HepG2 (cell line): ENCODE measurements around the gene EPN3. TPM values are rescaled to one million over a fixed set of nuclear protein-coding genes. Genes with fewer than 3 reads are reported as not detected.

Experiments used
- ATAC-seq: fragments of 200-7000 bp; cut with Tn5 transposase; 3 replicates; pipeline ENCODE4 v1.9.1; 2020; ENCODE audit warnings: mild to moderate bottlenecking, moderate library complexity
- BruUV-seq: library from RNA; stranded (reverse); fragments of 400-500 nt; replicated peaks from 2 replicates; lab custom pipeline; 2021; lab: Mats Ljungman, UMichigan
- CTCF ChIA-PET: fragments of 300-600 bp; formaldehyde crosslinking; extraction: SDS; loops from one replicate; lab custom pipeline; 2021; ENCODE audit warnings: low total read pairs, inconsistent platforms, low intra/inter-chr PET ratio; lab: Yijun Ruan, JAX
- POLR2A ChIA-PET: fragments of 350-600 bp; sonication (Branson Sonifier 250); formaldehyde crosslinking; loops from one replicate; lab custom pipeline; 2020; ENCODE audit warnings: antibody characterized with exemption, inconsistent platforms; lab: Yijun Ruan, JAX
- DNase-seq: peaks from one replicate; pipeline ENCODE4 v3.0.0-alpha.2; 2015; ENCODE audit warnings: low spot score
- FAIRE-seq: peaks from 3 replicates; lab custom pipeline; 2011; peaks lifted over from hg19 to GRCh38; lab: Jason Lieb, UNC
- H2AFZ ChIP-seq: one replicate; pipeline ENCODE4 v1.6.1; 2011; ENCODE audit warnings: low read length, inconsistent platforms
- H3K27ac ChIP-seq: fragments of 300-600 bp; 3 replicates; pipeline ENCODE4 v1.8.0; 2011; ENCODE audit warnings: mixed run types, mild to moderate bottlenecking, mixed read lengths, low read length, inconsistent platforms; ENCODE audit not compliant: insufficient read depth; ENCODE audit errors: extremely low read length
- H3K27me3 ChIP-seq, 2 experiments: fragments of 200-600 bp in 1 of 2; 2 replicates in 1 of 2; 3 replicates in 1 of 2; pipeline versions ENCODE4 v1.6.0 to v1.8.0; 2011; ENCODE audit warnings: low read length in 2 of 2, mild to moderate bottlenecking in 2 of 2, moderate library complexity in 2 of 2, inconsistent platforms in 1 of 2; ENCODE audit not compliant: insufficient read depth in 2 of 2, control insufficient read depth in 1 of 2
- H3K36me3 ChIP-seq, 2 experiments: fragments of 200-600 bp in 1 of 2; replicated peaks in 1 of 2; 2 replicates in 1 of 2; 3 replicates in 1 of 2; pipeline versions ENCODE4 v1.5.1 to v1.8.0; 2011; ENCODE audit warnings: low read length in 2 of 2, inconsistent platforms in 1 of 2; ENCODE audit not compliant: insufficient read depth in 2 of 2, control insufficient read depth in 1 of 2
- H3K4me1 ChIP-seq: 2 replicates; pipeline ENCODE4 v1.5.1; 2012; ENCODE audit warnings: low read length, inconsistent platforms; ENCODE audit not compliant: insufficient read depth
- H3K4me2 ChIP-seq: 2 replicates; pipeline ENCODE4 v1.6.0; 2011; ENCODE audit warnings: low read depth, low read length, inconsistent platforms
- H3K4me3 ChIP-seq, 3 experiments: fragments of 200-600 bp in 1 of 3; sonication (generic), shearing (Covaris generic) in 1 of 3; replicated peaks in 1 of 3; 2 replicates each; pipeline ENCODE4 v1.5.1; 2011 to 2016; ENCODE audit warnings: low read length in 3 of 3, inconsistent platforms in 2 of 3, low read depth in 2 of 3, mild to moderate bottlenecking in 2 of 3, control low read depth in 1 of 3, mixed read lengths in 1 of 3; ENCODE audit not compliant: insufficient read depth in 1 of 3
- H3K79me2 ChIP-seq: one replicate; pipeline ENCODE4 v1.6.1; 2011; ENCODE audit warnings: low read length, inconsistent platforms; ENCODE audit not compliant: insufficient read depth
- H3K9ac ChIP-seq: 2 replicates; pipeline ENCODE4 v1.6.0; 2011; ENCODE audit warnings: mild to moderate bottlenecking, low read depth, low read length, inconsistent platforms; ENCODE audit not compliant: insufficient read depth
- H3K9me3 ChIP-seq: 2 replicates; pipeline ENCODE4 v1.5.1; 2012; ENCODE audit warnings: mild to moderate bottlenecking, low read length
- H4K20me1 ChIP-seq: 2 replicates; pipeline ENCODE4 v1.6.0; 2011; ENCODE audit warnings: inconsistent platforms, mild to moderate bottlenecking, low read length, moderate library complexity; ENCODE audit not compliant: insufficient read depth
- BHLHE40 ChIP-seq: IDR thresholded peaks from 2 replicates; pipeline ENCODE4 v1.6.1; 2011; ENCODE audit warnings: low read length, improper control_type of control experiment
- CBFB ChIP-seq: sonication (generic); formaldehyde crosslinking; IDR thresholded peaks from 2 replicates; pipeline ENCODE4 v1.4.0; 2020; ENCODE audit warnings: missing genetic modification reagents
- CCAR2 ChIP-seq: fragments of 200-400 bp; formaldehyde crosslinking; optimal IDR thresholded peaks from 2 replicates; pipeline ENCODE3; 2018; ENCODE audit warnings: low read depth, mild to moderate bottlenecking, low read length, moderate library complexity
- DMAP1 ChIP-seq: IDR thresholded peaks from 2 replicates; pipeline ENCODE4 v1.6.1; 2016
- FOXA3 ChIP-seq: IDR thresholded peaks from 2 replicates; pipeline ENCODE4 v1.6.1; 2016; ENCODE audit warnings: missing genetic modification reagents, missing compliant biosample characterization
- JUNB ChIP-seq: sonication (generic); formaldehyde crosslinking; IDR thresholded peaks from 2 replicates; pipeline ENCODE4 v1.8.0; 2022; ENCODE audit warnings: missing genetic modification reagents, mild to moderate bottlenecking, borderline replicate concordance
- POLR2AphosphoS2 ChIP-seq: IDR thresholded peaks from 2 replicates; pipeline ENCODE4 v1.6.1; 2011; ENCODE audit warnings: low read depth, low read length, improper control_type of control experiment
- POLR2G ChIP-seq: fragments of 200-400 bp; formaldehyde crosslinking; IDR thresholded peaks from 2 replicates; pipeline ENCODE4 v1.6.1; 2018; ENCODE audit warnings: mild to moderate bottlenecking, low read depth, low read length, moderate library complexity
- SYNCRIP ChIP-seq: fragments of 200-400 bp; formaldehyde crosslinking; IDR thresholded peaks from 2 replicates; pipeline ENCODE4 v1.6.1; 2018; ENCODE audit warnings: mild to moderate bottlenecking, low read depth, low read length; ENCODE audit not compliant: insufficient read depth
- TEAD3 ChIP-seq: optimal IDR thresholded peaks from 2 replicates; pipeline ENCODE3; 2016; ENCODE audit warnings: borderline replicate concordance
- THAP8 ChIP-seq: sonication (generic); formaldehyde crosslinking; IDR thresholded peaks from 2 replicates; pipeline ENCODE4 v1.5.1; 2020; ENCODE audit warnings: missing genetic modification reagents, mild to moderate bottlenecking, borderline replicate concordance
- TRIM22 ChIP-seq: fragments of 450-650 bp; IDR thresholded peaks from 2 replicates; pipeline ENCODE4 v1.6.1; 2017
- YEATS2 ChIP-seq: sonication (generic); formaldehyde crosslinking; IDR thresholded peaks from 2 replicates; pipeline ENCODE4 v1.4.0; 2020; ENCODE audit warnings: missing genetic modification reagents, borderline replicate concordance
- ZEB1 ChIP-seq: IDR thresholded peaks from 2 replicates; pipeline ENCODE4 v1.6.1; 2012; ENCODE audit warnings: mild to moderate bottlenecking, low read depth, inconsistent platforms; ENCODE audit not compliant: insufficient replicate concordance
- ZNF280D ChIP-seq: sonication (generic); formaldehyde crosslinking; IDR thresholded peaks from 2 replicates; pipeline ENCODE4 v1.5.1; 2020; ENCODE audit warnings: mild to moderate bottlenecking, missing genetic modification reagents
- WGBS: methylation state at CpG from one replicate; pipeline ENCODE4 v1.1.6; 2017; ENCODE audit warnings: low lambda C conversion rate; 5-methylcytosine and 5-hydroxymethylcytosine counted together
- in situ Hi-C: cut with HindIII; loops from 2 replicates; pipeline ENCODE4 v1.10.0; 2017; ENCODE audit warnings: low pct_unique_long_range_greater_than_20kb; ENCODE audit not compliant: extremely low pct_ligation_motif_present
- intact Hi-C: fragments of 100-400 bp; cut with micrococcal nuclease; formaldehyde crosslinking; loops from one replicate; pipeline ENCODE4 v1.10.0; 2022; ENCODE audit not compliant: unreplicated experiment
- polyA plus RNA-seq, 8 experiments: library from polyadenylated mRNA; depleted of rRNA in 3 of 8; stranded (reverse) in 7 of 8; unstranded in 1 of 8; fragments of >200 nt; fragmentation: Illumina TruSeq in 4 of 8; extraction: Trizol in 4 of 8; gene quantifications; 2 replicates each; pipeline versions ENCODE4 v1.2.1 to v1.2.3, GENCODE V29; 2011 to 2016; ENCODE audit warnings: low read depth in 4 of 8, missing spikeins in 1 of 8, mixed read lengths in 1 of 8; ENCODE audit not compliant: insufficient read depth in 1 of 8
- total RNA-seq, 5 experiments: library from RNA; depleted of rRNA; stranded (reverse); fragments of >200 nt; fragmentation: Illumina TruSeq; extraction: Trizol; gene quantifications; 2 replicates each; pipeline ENCODE4 v1.2.3, GENCODE V29; 2016; ENCODE audit warnings: low read depth in 1 of 5
- TF ChIP-seq, protein P1 (sequence below): conservative IDR thresholded peaks from 2 replicates; pipeline ENCODE4 v1.6.1; 2018; ENCODE audit warnings: missing genetic modification reagents

Gene EPN3
- total and polyA plus RNA-seq, 2 of the 13 experiments (the other 11 are each of a cell fraction or from before 2014, with no cell fraction given), result 0.11 to 0.95 TPM

DNA sequence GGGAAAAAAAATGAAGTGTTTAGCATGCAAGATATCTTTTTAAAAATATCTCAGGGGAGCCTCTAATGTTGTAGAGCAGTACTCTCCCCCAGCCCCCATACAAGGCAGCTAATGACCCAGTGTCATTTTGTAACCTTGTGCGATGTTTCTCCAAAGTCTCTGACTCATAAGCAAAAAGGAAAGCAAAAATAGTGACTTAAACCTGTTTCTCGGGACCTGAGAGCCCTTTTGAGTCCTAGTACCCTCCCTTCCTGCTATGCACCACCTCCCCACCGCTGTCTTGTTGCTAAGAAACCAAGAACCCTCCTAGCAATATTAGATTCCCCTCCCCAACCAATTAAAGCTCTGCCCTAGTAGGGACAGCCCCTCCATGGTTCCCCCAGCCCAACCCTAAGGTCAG, 21.5 kb upstream of the EPN3 start (continued):
- TF ChIP-seq POLR2G, result no peak
- no peak for TF ChIP-seq SYNCRIP
- TF ChIP-seq, all 625 proteins: peak for 0

DNA sequence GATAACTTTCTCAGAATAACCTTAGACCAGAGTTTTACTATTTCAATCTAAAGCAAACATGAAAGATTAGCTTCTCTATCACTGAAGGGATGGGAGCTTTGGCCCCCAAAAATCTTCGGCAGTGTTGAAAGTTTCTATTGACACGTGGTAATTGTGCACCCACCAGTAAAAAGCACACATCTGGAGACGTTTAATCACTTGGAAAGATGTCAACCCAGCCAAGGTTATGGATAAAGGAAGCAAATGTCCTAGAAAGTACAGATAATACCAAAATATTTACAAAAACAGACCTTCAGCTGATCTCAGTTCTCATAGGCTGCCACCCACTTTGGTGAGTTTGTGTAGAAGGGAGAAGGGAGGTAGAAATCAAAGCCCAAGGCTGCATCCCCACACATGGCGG, 19.0 kb upstream of the EPN3 start:
- no peaks in the 10 kb centered on the region for H3K36me3 ChIP-seq
- no peaks in the 10 kb centered on the region for H3K79me2 ChIP-seq
- POLR2A ChIA-PET, result no interaction called here
- intact Hi-C loops (no loop called here), in situ Hi-C loops (no loop called here)
- FAIRE-seq (no peak), ATAC-seq (no peak), DNase-seq (no peak)
- BruUV-seq, result no TSS peak
- H3K27ac ChIP-seq, result no peak overlapping the region
- H4K20me1 ChIP-seq, result no peaks in the 10 kb centered on the region
- H3K4me3 ChIP-seq, result no peak overlapping the region
- CTCF ChIA-PET, result no interaction called here
- peaks cover 0 to 8% of the 10 kb centered on the region in 2 experiments; a peak in 1 of 5 replicates for H3K27me3 ChIP-seq
- TF ChIP-seq POLR2AphosphoS2 (no peak), ZEB1 (no peak), ZNF280D (CRISPR knock-in tag) (no peak), TEAD3 (CRISPR knock-in tag) (no peak), YEATS2 (CRISPR knock-in tag) (no peak), TRIM22 (no peak), BHLHE40 (no peak), THAP8 (no peak), CCAR2 (no peak), CBFB (no peak), JUNB (CRISPR knock-in tag) (no peak), FOXA3 (no peak), DMAP1 (CRISPR knock-in tag) (no peak)
- TF ChIP-seq, protein P1, sequence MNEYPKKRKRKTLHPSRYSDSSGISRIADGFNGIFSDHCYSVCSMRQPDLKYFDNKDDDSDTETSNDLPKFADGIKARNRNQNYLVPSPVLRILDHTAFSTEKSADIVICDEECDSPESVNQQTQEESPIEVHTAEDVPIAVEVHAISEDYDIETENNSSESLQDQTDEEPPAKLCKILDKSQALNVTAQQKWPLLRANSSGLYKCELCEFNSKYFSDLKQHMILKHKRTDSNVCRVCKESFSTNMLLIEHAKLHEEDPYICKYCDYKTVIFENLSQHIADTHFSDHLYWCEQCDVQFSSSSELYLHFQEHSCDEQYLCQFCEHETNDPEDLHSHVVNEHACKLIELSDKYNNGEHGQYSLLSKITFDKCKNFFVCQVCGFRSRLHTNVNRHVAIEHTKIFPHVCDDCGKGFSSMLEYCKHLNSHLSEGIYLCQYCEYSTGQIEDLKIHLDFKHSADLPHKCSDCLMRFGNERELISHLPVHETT (CRISPR knock-in tag), result no peak
- H3K9ac ChIP-seq, result no peak overlapping the region
- 38% methylated on average over 4 of the region's 4 CpGs for WGBS
- peaks cover 49% of the 10 kb centered on the region for H3K4me1 ChIP-seq
- H2AFZ ChIP-seq, result no peak overlapping the region
- H3K4me2 ChIP-seq, result no peak overlapping the region
- no peaks in the 10 kb centered on the region for H3K9me3 ChIP-seq
